Loucy (cell line): ENCODE results near the gene CHCHD6.

Experiments
- H2AFZ ChIP-seq: fragments of 200-600 bp; sonication (generic); 2 replicates; pipeline ENCODE4 v1.6.0; 2016; ENCODE audit warnings: antibody characterized with exemption, mild to moderate bottlenecking, low read length, moderate library complexity
- H3F3A ChIP-seq: fragments of 200-600 bp; 2 replicates; pipeline ENCODE4 v1.6.0; 2016; ENCODE audit warnings: antibody characterized with exemption, low read depth, mild to moderate bottlenecking
- H3K27me3 ChIP-seq: fragments of 200-600 bp; sonication (generic); 2 replicates; pipeline ENCODE4 v1.6.1; 2014; ENCODE audit warnings: low read length, mild to moderate bottlenecking; ENCODE audit not compliant: insufficient read depth, poor library complexity, severe bottlenecking
- H3K36me3 ChIP-seq: fragments of 200-600 bp; sonication (generic); 2 replicates; pipeline ENCODE4 v1.6.1; 2016; ENCODE audit warnings: low read length; ENCODE audit not compliant: insufficient read depth
- H3K4me1 ChIP-seq: fragments of 200-600 bp; sonication (generic); 2 replicates; pipeline ENCODE4 v1.5.1; 2014; ENCODE audit warnings: low read length, mild to moderate bottlenecking; ENCODE audit not compliant: insufficient read depth, poor library complexity, severe bottlenecking
- H3K4me2 ChIP-seq: fragments of 200-600 bp; sonication (generic); 2 replicates; pipeline ENCODE4 v1.6.0; 2014; ENCODE audit warnings: antibody characterized with exemption, low read length, low read depth, mild to moderate bottlenecking; ENCODE audit not compliant: poor library complexity, severe bottlenecking
- H3K4me3 ChIP-seq: fragments of 200-600 bp; sonication (generic); 2 replicates; pipeline ENCODE4 v1.5.1; 2014; ENCODE audit warnings: low read length, mild to moderate bottlenecking, mixed read lengths; ENCODE audit not compliant: poor library complexity, severe bottlenecking
- H3K79me2 ChIP-seq: fragments of 200-600 bp; sonication (generic); 2 replicates; pipeline ENCODE4 v1.6.1; 2014; ENCODE audit warnings: low read length; ENCODE audit not compliant: insufficient read depth
- H3K9ac ChIP-seq: fragments of 200-600 bp; sonication (generic); 2 replicates; pipeline ENCODE4 v1.6.0; 2014; ENCODE audit warnings: mild to moderate bottlenecking, low read depth, low read length, moderate library complexity; ENCODE audit not compliant: poor library complexity, severe bottlenecking
- H3K9me2 ChIP-seq: fragments of 200-600 bp; sonication (generic); replicated peaks from 2 replicates; pipeline ENCODE4 v1.6.1; 2016; ENCODE audit warnings: low read depth, low read length, mixed read lengths
- H3K9me3 ChIP-seq: fragments of 200-600 bp; sonication (generic); 2 replicates; pipeline ENCODE4 v1.6.1; 2014; ENCODE audit warnings: mild to moderate bottlenecking, antibody characterized with exemption, low read length, low read depth; ENCODE audit not compliant: insufficient read depth
- H4K20me1 ChIP-seq: fragments of 200-600 bp; sonication (generic); 2 replicates; pipeline ENCODE4 v1.6.0; 2014; ENCODE audit warnings: antibody characterized with exemption, low read length, mild to moderate bottlenecking; ENCODE audit not compliant: insufficient read depth, poor library complexity, severe bottlenecking
- EZH2phosphoT487 ChIP-seq: fragments of 200-600 bp; IDR thresholded peaks from 2 replicates; pipeline ENCODE4 v1.6.1; 2018; ENCODE audit warnings: antibody characterized with exemption, mild to moderate bottlenecking, moderate library complexity, borderline replicate concordance
- TF ChIP-seq, protein P1 (sequence below): fragments of 200-600 bp; sonication (generic); conservative IDR thresholded peaks from 2 replicates; pipeline ENCODE4 v1.5.1; 2014; ENCODE audit warnings: mild to moderate bottlenecking, antibody characterized with exemption, low read length

CHCHD6 gene

DNA sequence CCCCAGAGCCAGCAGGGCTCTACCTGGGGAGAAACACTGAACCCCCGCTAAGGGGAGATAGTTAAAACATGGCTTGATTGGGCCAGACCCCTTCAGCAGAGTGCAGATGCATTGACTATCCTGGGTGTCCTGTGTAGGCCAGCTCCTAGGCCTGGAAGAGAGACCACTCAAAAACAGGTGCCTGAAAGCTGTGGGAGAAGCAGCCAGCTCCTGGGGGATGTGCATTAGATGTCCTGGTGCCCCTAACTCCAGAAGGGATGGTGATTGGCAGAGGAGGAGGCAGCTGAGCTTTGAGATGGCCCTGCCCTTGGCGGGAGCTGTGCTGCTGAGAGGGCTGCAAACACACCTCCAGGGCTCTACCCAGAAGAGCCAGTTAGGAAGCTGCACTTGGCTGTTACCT is 189.6 kb downstream of the CHCHD6 start:
- no peaks in the 10 kb centered on the region for H3K79me2 ChIP-seq
- no peaks in the 10 kb centered on the region for H3K9me3 ChIP-seq
- H3K4me2 ChIP-seq = no peak overlapping the region
- no peaks in the 10 kb centered on the region for H3K27me3 ChIP-seq
- H3F3A ChIP-seq = no peaks in the 10 kb centered on the region
- no peak overlapping the region for H3K4me3 ChIP-seq
- no peak overlapping the region for H3K9ac ChIP-seq
- no peaks in the 10 kb centered on the region for H3K9me2 ChIP-seq
- H2AFZ ChIP-seq = no peak overlapping the region
- no peaks in the 10 kb centered on the region for H3K36me3 ChIP-seq
- H3K4me1 ChIP-seq = no peaks in the 10 kb centered on the region
- TF ChIP-seq, protein P1, sequence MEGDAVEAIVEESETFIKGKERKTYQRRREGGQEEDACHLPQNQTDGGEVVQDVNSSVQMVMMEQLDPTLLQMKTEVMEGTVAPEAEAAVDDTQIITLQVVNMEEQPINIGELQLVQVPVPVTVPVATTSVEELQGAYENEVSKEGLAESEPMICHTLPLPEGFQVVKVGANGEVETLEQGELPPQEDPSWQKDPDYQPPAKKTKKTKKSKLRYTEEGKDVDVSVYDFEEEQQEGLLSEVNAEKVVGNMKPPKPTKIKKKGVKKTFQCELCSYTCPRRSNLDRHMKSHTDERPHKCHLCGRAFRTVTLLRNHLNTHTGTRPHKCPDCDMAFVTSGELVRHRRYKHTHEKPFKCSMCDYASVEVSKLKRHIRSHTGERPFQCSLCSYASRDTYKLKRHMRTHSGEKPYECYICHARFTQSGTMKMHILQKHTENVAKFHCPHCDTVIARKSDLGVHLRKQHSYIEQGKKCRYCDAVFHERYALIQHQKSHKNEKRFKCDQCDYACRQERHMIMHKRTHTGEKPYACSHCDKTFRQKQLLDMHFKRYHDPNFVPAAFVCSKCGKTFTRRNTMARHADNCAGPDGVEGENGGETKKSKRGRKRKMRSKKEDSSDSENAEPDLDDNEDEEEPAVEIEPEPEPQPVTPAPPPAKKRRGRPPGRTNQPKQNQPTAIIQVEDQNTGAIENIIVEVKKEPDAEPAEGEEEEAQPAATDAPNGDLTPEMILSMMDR = no peak
- no peak for TF ChIP-seq EZH2phosphoT487
- peaks cover 5% of the 10 kb centered on the region for H4K20me1 ChIP-seq

DNA sequence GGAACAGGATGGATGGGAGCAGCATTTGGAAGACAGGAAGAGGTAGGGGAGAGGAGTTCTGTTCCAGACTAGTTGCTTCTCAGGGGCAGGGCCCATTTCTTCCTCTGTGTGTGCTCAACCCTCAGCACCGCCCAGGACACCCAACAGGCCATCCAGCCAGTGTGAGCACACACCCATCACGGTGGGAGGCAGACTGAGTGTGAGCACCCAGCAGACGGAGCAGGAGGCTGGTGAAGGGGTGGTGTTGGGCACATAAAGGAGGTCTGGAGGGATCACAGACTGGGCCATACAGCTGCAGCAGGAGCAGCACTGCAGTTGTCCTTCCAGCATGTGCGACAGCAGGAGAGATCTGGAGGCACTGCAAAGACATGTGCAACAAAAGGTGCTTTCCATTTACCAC is 190.4 kb downstream of the CHCHD6 start:
- no peak for TF ChIP-seq EZH2phosphoT487
- TF ChIP-seq, protein P1 = no peak

DNA sequence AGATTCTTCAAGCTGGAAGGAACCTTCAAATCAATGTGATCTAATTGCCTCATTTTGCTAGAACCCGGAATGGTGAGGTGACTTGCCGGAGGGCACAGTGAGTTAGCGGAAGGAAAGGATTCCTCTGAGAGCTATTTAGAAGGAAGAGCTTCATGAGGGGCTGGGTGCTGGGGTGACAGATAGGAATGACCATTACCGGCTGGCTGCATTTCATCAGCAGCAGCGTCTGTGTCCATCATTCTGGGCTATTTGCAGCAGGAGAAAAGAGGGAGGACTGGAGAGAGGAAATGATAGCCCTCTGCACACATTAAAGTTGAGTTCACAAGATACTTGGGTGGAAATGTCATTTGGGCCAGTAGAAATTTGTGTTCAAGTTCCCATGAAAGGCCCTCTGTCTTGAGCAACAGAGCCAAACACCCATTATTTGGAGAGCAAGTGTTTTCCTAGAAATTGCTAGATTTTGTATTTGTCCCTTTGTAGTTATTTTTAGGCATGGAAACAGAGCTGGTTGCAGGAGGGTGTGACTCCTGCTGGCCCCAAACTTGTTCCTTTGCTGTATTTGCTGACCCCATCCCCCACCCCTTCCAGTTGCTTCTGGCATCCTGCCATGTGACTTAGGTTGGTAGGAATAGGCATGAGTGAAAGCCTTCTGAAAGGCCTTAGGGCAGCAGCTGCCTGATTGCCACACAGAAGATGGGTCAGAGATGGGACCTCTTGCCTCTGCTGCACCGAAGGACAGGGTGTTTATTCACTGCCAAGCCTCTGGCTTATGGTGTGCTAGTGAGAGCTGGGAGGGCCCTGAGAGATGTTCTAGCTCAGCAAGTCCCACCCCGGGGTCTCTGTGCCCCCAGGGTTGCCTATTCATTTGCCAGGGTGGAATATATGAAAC is 191.4 kb downstream of the CHCHD6 start:
- Histone ChIP-seq H3K4me1 (no peaks in the 10 kb centered on the region), H3K9me2 (no peaks in the 10 kb centered on the region), H3K79me2 (no peaks in the 10 kb centered on the region), H3K4me3 (no peak overlapping the region), H3K9me3 (no peaks in the 10 kb centered on the region), H3F3A (no peaks in the 10 kb centered on the region), H3K36me3 (no peaks in the 10 kb centered on the region), H2AFZ (no peak overlapping the region), H3K4me2 (no peak overlapping the region), H3K27me3 (no peaks in the 10 kb centered on the region), H4K20me1 (peaks cover 5% of the 10 kb centered on the region), H3K9ac (no peak overlapping the region)
- TF ChIP-seq, protein P1 = no peak
- no peak for TF ChIP-seq EZH2phosphoT487

More for the DNA sequence above, 190.4 kb downstream of the CHCHD6 start:
- Histone ChIP-seq H3K9ac (no peak overlapping the region), H3K4me2 (no peak overlapping the region), H3K27me3 (no peaks in the 10 kb centered on the region), H3K4me1 (no peaks in the 10 kb centered on the region), H3K4me3 (no peak overlapping the region), H3K36me3 (no peaks in the 10 kb centered on the region), H3K79me2 (no peaks in the 10 kb centered on the region), H2AFZ (no peak overlapping the region), H3K9me3 (no peaks in the 10 kb centered on the region), H4K20me1 (peaks cover 5% of the 10 kb centered on the region), H3F3A (no peaks in the 10 kb centered on the region), H3K9me2 (no peaks in the 10 kb centered on the region)
